Colonic mucosa (tissue), 4 donors: ENCODE data around the gene FRMD3. TPM values are rescaled to one million over a fixed set of nuclear protein-coding genes. Genes with fewer than 3 reads are reported as not detected.

Experiments
- DNase-seq: peaks from one replicate; pipeline ENCODE4 v3.0.0-alpha.2; 2020
- H3K27ac ChIP-seq: fragments of 200-600 bp; one replicate; pipeline ENCODE4 v1.8.0; 2021
- H3K27me3 ChIP-seq: fragments of 200-600 bp; one replicate; pipeline ENCODE4 v1.8.0; 2021
- H3K36me3 ChIP-seq: fragments of 200-600 bp; one replicate; pipeline ENCODE4 v1.8.0; 2021
- H3K4me1 ChIP-seq: fragments of 200-600 bp; one replicate; pipeline ENCODE4 v1.8.0; 2021; ENCODE audit warnings: mild to moderate bottlenecking
- H3K4me3 ChIP-seq: fragments of 200-600 bp; one replicate; pipeline ENCODE4 v1.8.0; 2021
- H3K9ac ChIP-seq, 2 donors: one replicate each; pipeline ENCODE4 v1.7.0; 2013; ENCODE audit warnings: control low read depth in 2 of 2, low read depth in 2 of 2, low read length in 2 of 2
- H3K9me3 ChIP-seq: fragments of 200-600 bp; one replicate; pipeline ENCODE4 v1.8.0; 2021
- CTCF ChIP-seq: fragments of 200-600 bp; IDR thresholded peaks from one replicate; pipeline ENCODE4 v1.8.0; 2022; ENCODE audit warnings: antibody characterized with exemption, mild to moderate bottlenecking
- intact Hi-C: fragments of 100-400 bp; cut with DNase I; formaldehyde crosslinking; loops from one replicate; pipeline ENCODE4 v1.14.1; 2022
- total RNA-seq, 2 donors: library from RNA; stranded (reverse); fragmentation: NEBNext Ultra II Directional in 1 of 2; extraction: Animal tissue kit (Norgen Biotek cat#: 25700) in 1 of 2; gene quantifications; one replicate each; pipeline ENCODE4 v1.2.1, GENCODE V29; 2021
- donor health status: healthy.
- donor health status: DM: no; HTN: no; CAD: no.
- donor health status: DM: no; HTN: no; CAD: no.

The FRMD3 gene
- total RNA-seq, 2 donors from 2014 or later = 14.7 to 21.3 TPM

DNA sequence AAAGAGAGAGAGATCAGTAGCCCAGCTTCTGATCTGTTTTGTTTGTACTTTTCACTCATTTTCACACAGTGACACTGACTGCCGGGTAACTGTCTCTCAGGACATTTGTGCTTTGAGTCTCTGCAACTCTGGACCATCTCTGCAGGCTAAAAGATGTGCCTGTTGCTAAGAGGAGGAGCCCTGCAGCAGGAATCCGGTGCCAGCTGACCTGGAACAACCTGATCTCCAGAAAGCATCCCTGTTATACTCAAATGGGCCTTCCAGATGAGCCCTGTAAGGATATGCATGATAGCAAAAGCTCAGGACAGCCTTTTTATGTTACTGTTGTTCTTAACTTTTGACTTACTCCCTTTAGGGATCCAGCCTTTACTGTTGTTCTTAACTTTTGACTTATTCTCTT, 304.6 kb downstream of the FRMD3 start:
- intact Hi-C loops = no loop called here
- Histone ChIP-seq H3K4me1 (no peaks in the 10 kb centered on the region), H3K9me3 (no peaks in the 10 kb centered on the region), H3K9ac (no peak overlapping the region), H3K27ac (no peak overlapping the region), H3K27me3 (no peaks in the 10 kb centered on the region), H3K36me3 (no peaks in the 10 kb centered on the region), H3K4me3 (no peak overlapping the region)
- DNase-seq = no peak
- TF ChIP-seq CTCF = no peak

- no peak for DNase-seq
- Histone ChIP-seq H3K27me3 (no peaks in the 10 kb centered on the region), H3K4me3 (no peak overlapping the region), H3K9ac (no peak overlapping the region), H3K9me3 (no peaks in the 10 kb centered on the region), H3K4me1 (no peaks in the 10 kb centered on the region), H3K36me3 (no peaks in the 10 kb centered on the region), H3K27ac (no peak overlapping the region)
- intact Hi-C loops = no loop called here
- TF ChIP-seq CTCF = no peak
These were observed 307.2 kb downstream of the FRMD3 start for GRCh38 chr9:83231039-83231438.

GRCh38 chr9:83220730-83221129, 317.5 kb downstream of the FRMD3 start:
- no peak overlapping the region for H3K4me3 ChIP-seq
- no peaks in the 10 kb centered on the region for H3K4me1 ChIP-seq
- intact Hi-C loops = no loop called here
- no peak overlapping the region for H3K9ac ChIP-seq
- H3K27me3 ChIP-seq = no peaks in the 10 kb centered on the region
- no peaks in the 10 kb centered on the region for H3K36me3 ChIP-seq
- H3K9me3 ChIP-seq = no peaks in the 10 kb centered on the region
- no peak overlapping the region for H3K27ac ChIP-seq
- DNase-seq = no peak
- no peak for TF ChIP-seq CTCF

GRCh38 chr9:83219924-83220438, 318.2 kb downstream of the FRMD3 start:
- Histone ChIP-seq H3K4me1 (no peaks in the 10 kb centered on the region), H3K4me3 (peak overlapping the region; percentile 37), H3K9ac (no peak overlapping the region), H3K36me3 (no peaks in the 10 kb centered on the region), H3K27ac (no peak overlapping the region), H3K9me3 (no peaks in the 10 kb centered on the region), H3K27me3 (no peaks in the 10 kb centered on the region)
- DNase-seq = no peak
- intact Hi-C loops = no loop called here
- TF ChIP-seq CTCF = no peak

GRCh38 chr9:83219154-83219923, 318.9 kb downstream of the FRMD3 start:
- Histone ChIP-seq H3K27ac (peak overlapping the region; percentile 10), H3K27me3 (no peaks in the 10 kb centered on the region), H3K9ac (peak overlapping the region; percentile 38 to 57), H3K4me3 (peak overlapping the region; percentile 37), H3K9me3 (no peaks in the 10 kb centered on the region), H3K36me3 (no peaks in the 10 kb centered on the region), H3K4me1 (no peaks in the 10 kb centered on the region)
- DNase-seq = peak; percentile 83
- intact Hi-C loops = no loop called here
- TF ChIP-seq CTCF = no peak
